RWPE2 (cell line): ENCODE results near the gene SLC16A2.
A peak's percentile ranks its signal among the peaks of the same experiment; 100 is the strongest.

ENCODE experiments used
- ATAC-seq: fragments of 200-7000 bp; cut with Tn5 transposase; 3 replicates; pipeline ENCODE4 v1.9.1; 2021; ENCODE audit warnings: low read depth
- DNase-seq: peaks from one replicate; pipeline ENCODE4 v3.0.0-alpha.2; 2020; ENCODE audit warnings: low spot score
- H3K27ac ChIP-seq: fragments of 450-650 bp; 2 replicates; pipeline ENCODE4 v1.5.1; 2017; ENCODE audit warnings: mild to moderate bottlenecking; ENCODE audit not compliant: poor library complexity, severe bottlenecking
- H3K27me3 ChIP-seq: fragments of 250-450 bp; sonication (Bioruptor Pico); 2 replicates; pipeline ENCODE4 v1.5.1; 2021; ENCODE audit warnings: mild to moderate bottlenecking, moderate library complexity; ENCODE audit not compliant: insufficient read depth, poor library complexity, severe bottlenecking
- H3K36me3 ChIP-seq: fragments of 250-450 bp; sonication (Bioruptor Pico); 2 replicates; pipeline ENCODE4 v1.5.1; 2020; ENCODE audit warnings: low read depth, mild to moderate bottlenecking, moderate library complexity
- H3K4me1 ChIP-seq: fragments of 250-450 bp; sonication (Bioruptor Pico); 2 replicates; pipeline ENCODE4 v1.5.1; 2021; ENCODE audit warnings: mild to moderate bottlenecking, moderate library complexity; ENCODE audit not compliant: insufficient read depth, poor library complexity, severe bottlenecking
- H3K4me3 ChIP-seq: fragments of 250-450 bp; sonication (Bioruptor Pico); 2 replicates; pipeline ENCODE4 v1.5.1; 2021; ENCODE audit warnings: mild to moderate bottlenecking, moderate library complexity; ENCODE audit not compliant: severe bottlenecking
- H3K9me3 ChIP-seq: fragments of 250-450 bp; sonication (Bioruptor Pico); 2 replicates; pipeline ENCODE4 v1.5.1; 2021; ENCODE audit warnings: mild to moderate bottlenecking, moderate library complexity; ENCODE audit not compliant: severe bottlenecking
- CTCF ChIP-seq: fragments of 450-650 bp; IDR thresholded peaks from one replicate; pipeline ENCODE4 v1.5.1; 2017; ENCODE audit warnings: mild to moderate bottlenecking, moderate library complexity; ENCODE audit not compliant: poor library complexity, severe bottlenecking

The SLC16A2 gene

DNA sequence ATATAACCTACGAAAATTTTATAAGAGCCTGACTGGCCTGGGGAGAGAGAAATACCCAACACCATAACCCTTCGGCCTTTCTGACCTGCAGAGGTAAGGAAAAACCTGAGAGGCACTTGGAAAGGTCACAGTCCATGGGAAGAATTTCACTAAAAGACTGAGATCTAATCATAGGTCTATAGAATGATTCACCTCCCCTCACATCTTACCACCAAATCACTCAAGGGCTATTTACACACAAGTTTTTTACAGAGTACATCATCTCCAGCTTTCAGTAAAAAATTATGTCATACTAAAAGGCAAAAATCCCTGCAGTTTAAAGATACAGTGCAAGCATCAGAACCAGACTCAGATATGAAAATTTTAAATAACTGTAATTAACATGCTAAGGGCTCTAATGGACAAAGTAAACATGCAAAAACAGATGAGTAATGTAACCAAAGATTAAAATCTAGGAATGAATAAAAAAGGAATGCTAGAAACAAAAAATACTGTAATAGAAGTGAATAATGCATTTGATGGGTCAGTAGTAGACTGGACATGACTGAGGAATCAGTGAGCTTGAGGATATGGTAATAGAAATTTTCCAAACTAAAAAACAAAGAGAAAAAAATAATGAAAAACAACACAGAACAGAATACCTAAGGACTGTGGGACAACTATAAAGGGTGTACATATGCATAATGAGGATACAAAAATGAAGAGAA lies 32.1 kb upstream of the SLC16A2 start:
- Histone ChIP-seq H3K27ac (no peak overlapping the region), H3K4me1 (no peaks in the 10 kb centered on the region), H3K36me3 (no peaks in the 10 kb centered on the region), H3K4me3 (no peak overlapping the region), H3K27me3 (no peaks in the 10 kb centered on the region), H3K9me3 (no peaks in the 10 kb centered on the region)
- DNase-seq, result no peak
- no peak for ATAC-seq
- TF ChIP-seq CTCF, result no peak

DNA sequence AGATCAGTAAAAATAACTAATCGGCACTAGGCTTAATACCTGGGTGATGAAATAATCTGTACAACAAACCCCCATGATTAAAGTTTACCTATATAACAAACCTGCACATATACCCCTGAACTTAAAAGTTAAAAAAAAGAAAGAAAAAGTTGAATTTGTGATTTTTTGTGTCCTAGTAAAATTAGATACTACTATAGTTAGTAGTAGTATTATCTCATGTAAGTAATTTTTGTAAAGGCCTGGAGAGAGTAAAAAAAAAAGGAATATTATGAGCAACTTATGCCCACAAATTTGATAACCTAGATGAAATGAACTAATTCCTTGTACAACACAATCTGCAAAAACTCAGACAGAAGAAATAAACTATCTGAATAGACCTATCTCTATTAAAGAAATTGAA lies 25.7 kb upstream of the SLC16A2 start:
- Histone ChIP-seq H3K27ac (no peak overlapping the region), H3K27me3 (no peaks in the 10 kb centered on the region), H3K9me3 (no peaks in the 10 kb centered on the region), H3K36me3 (no peaks in the 10 kb centered on the region), H3K4me3 (no peak overlapping the region), H3K4me1 (no peaks in the 10 kb centered on the region)
- no peak for DNase-seq
- no peak for ATAC-seq
- no peak for TF ChIP-seq CTCF

- Histone ChIP-seq H3K36me3 (no peaks in the 10 kb centered on the region), H3K4me1 (no peaks in the 10 kb centered on the region), H3K4me3 (no peak overlapping the region), H3K27ac (no peak overlapping the region), H3K27me3 (no peaks in the 10 kb centered on the region), H3K9me3 (no peaks in the 10 kb centered on the region)
- no peak for TF ChIP-seq CTCF
- no peak for DNase-seq
- ATAC-seq, result no peak
Measured at GRCh38 chrX:74405973-74406489, 15.3 kb upstream of the SLC16A2 start.

- Histone ChIP-seq H3K27me3 (no peaks in the 10 kb centered on the region), H3K27ac (no peak overlapping the region), H3K4me3 (no peak overlapping the region), H3K36me3 (no peaks in the 10 kb centered on the region), H3K4me1 (no peaks in the 10 kb centered on the region), H3K9me3 (no peaks in the 10 kb centered on the region)
- TF ChIP-seq CTCF, result no peak
- ATAC-seq (no peak), DNase-seq (no peak)
Measured at GRCh38 chrX:74408304-74408703, 13.0 kb upstream of the SLC16A2 start.

DNA sequence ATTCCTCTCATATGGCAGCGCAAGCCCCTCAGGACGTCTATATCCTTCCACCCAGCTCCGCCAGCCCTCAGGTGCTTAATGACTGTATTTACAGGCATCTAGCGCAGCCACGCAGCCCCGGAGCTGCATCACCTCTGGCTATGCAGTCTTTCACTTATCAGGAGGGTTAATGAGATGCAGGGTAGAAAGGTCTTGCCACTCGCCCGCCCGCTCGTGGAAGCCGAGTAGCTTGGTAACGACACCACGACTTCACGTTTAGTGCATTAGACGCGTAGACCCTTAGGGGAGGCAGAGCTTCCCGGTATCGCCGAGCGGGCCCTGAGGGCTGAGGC lies 1.5 kb upstream of the SLC16A2 start:
- Histone ChIP-seq H3K27me3 (no peaks in the 10 kb centered on the region), H3K27ac (peak overlapping the region; percentile 83), H3K4me1 (peaks cover 4% of the 10 kb centered on the region), H3K9me3 (no peaks in the 10 kb centered on the region), H3K36me3 (no peaks in the 10 kb centered on the region), H3K4me3 (peak overlapping the region; percentile 53)
- no peak for DNase-seq
- ATAC-seq, result peak; percentile 22; the same call in 1 of the 3 replicates
- TF ChIP-seq CTCF, result no peak
